Trophoblast cell (in vitro differentiated cells and primary cell): ENCODE measurements around the gene NLRP6.
"Not testable (repeated sequence)": the region's sequence is repeated elsewhere in the genome, so short reads cannot be mapped to it uniquely, and the experiment has no call there.

Experiments
- DNase-seq, 2 donors: peaks; one replicate each; pipeline ENCODE4 v3.0.0-alpha.2; 2016
- H2AFZ ChIP-seq: 2 replicates; pipeline ENCODE4 v1.6.1; 2013; ENCODE audit warnings: low read length, moderate library complexity, mild to moderate bottlenecking; ENCODE audit not compliant: insufficient read depth, poor library complexity
- H2AK5ac ChIP-seq: 2 replicates; pipeline ENCODE4 v1.6.1; 2013; ENCODE audit warnings: mild to moderate bottlenecking, low read length
- H2BK120ac ChIP-seq: 2 replicates; pipeline ENCODE4 v1.6.1; 2013; ENCODE audit warnings: low read length, mild to moderate bottlenecking, moderate library complexity; ENCODE audit not compliant: insufficient read depth, poor library complexity
- H2BK12ac ChIP-seq: 2 replicates; pipeline ENCODE4 v1.6.1; 2013; ENCODE audit warnings: mild to moderate bottlenecking, low read length, moderate library complexity
- H2BK5ac ChIP-seq: 2 replicates; pipeline ENCODE4 v1.6.1; 2013; ENCODE audit warnings: low read length, low read depth, moderate library complexity, mild to moderate bottlenecking; ENCODE audit not compliant: poor library complexity
- H3K14ac ChIP-seq: 2 replicates; pipeline ENCODE4 v1.6.1; 2013; ENCODE audit warnings: mild to moderate bottlenecking, low read length
- H3K18ac ChIP-seq: 2 replicates; pipeline ENCODE4 v1.6.1; 2013; ENCODE audit warnings: mild to moderate bottlenecking, low read length
- H3K23ac ChIP-seq: 2 replicates; pipeline ENCODE4 v1.6.1; 2013; ENCODE audit warnings: low read length
- H3K27ac ChIP-seq: 2 replicates; pipeline ENCODE4 v1.5.1; 2013; ENCODE audit warnings: low read depth, mild to moderate bottlenecking, inconsistent platforms, low read length, moderate library complexity
- H3K27me3 ChIP-seq: 2 replicates; pipeline ENCODE4 v1.6.1; 2013; ENCODE audit warnings: inconsistent platforms, mild to moderate bottlenecking, low read length, moderate library complexity; ENCODE audit not compliant: insufficient read depth
- H3K36me3 ChIP-seq, 2 experiments: 1 replicate in 1 of 2; 2 replicates in 1 of 2; pipeline ENCODE4 v1.6.1; 2013; ENCODE audit warnings: low read length in 2 of 2, mild to moderate bottlenecking in 2 of 2, moderate library complexity in 1 of 2; ENCODE audit not compliant: insufficient read depth in 2 of 2, control insufficient read depth in 1 of 2
- H3K4ac ChIP-seq: 2 replicates; pipeline ENCODE4 v1.6.1; 2013; ENCODE audit warnings: low read depth, mild to moderate bottlenecking, low read length, moderate library complexity
- H3K4me1 ChIP-seq, 2 experiments: 1 replicate in 1 of 2; 2 replicates in 1 of 2; pipeline ENCODE4 v1.6.1; 2013; ENCODE audit warnings: low read length in 2 of 2, mild to moderate bottlenecking in 2 of 2, moderate library complexity in 1 of 2; ENCODE audit not compliant: insufficient read depth in 2 of 2, control insufficient read depth in 1 of 2
- H3K4me2 ChIP-seq: 2 replicates; pipeline ENCODE4 v1.6.1; 2013; ENCODE audit warnings: inconsistent platforms, mild to moderate bottlenecking, low read length, moderate library complexity
- H3K4me3 ChIP-seq: 2 replicates; pipeline ENCODE4 v1.5.1; 2013; ENCODE audit warnings: mild to moderate bottlenecking, low read depth, low read length, inconsistent platforms
- H3K79me1 ChIP-seq: one replicate; pipeline ENCODE4 v1.6.1; 2013; ENCODE audit warnings: low read length
- H3K79me2 ChIP-seq: 2 replicates; pipeline ENCODE4 v1.6.1; 2013; ENCODE audit warnings: low read length, mild to moderate bottlenecking; ENCODE audit not compliant: control insufficient read depth, insufficient read depth, poor library complexity
- H3K9ac ChIP-seq: 2 replicates; pipeline ENCODE4 v1.6.1; 2013; ENCODE audit warnings: mild to moderate bottlenecking, low read length
- H3K9me3 ChIP-seq: 2 replicates; pipeline ENCODE4 v1.6.1; 2013; ENCODE audit warnings: low read depth, mild to moderate bottlenecking, control low read depth, inconsistent platforms, low read length; ENCODE audit not compliant: insufficient read depth
- H4K12ac ChIP-seq: 2 replicates; pipeline ENCODE4 v1.6.1; 2013; ENCODE audit warnings: low read depth, mild to moderate bottlenecking, low read length, moderate library complexity
- H4K8ac ChIP-seq: 2 replicates; pipeline ENCODE4 v1.6.1; 2013; ENCODE audit warnings: low read depth, mild to moderate bottlenecking, low read length, moderate library complexity
- H4K91ac ChIP-seq: one replicate; pipeline ENCODE4 v1.6.1; 2013; ENCODE audit warnings: low read depth, mild to moderate bottlenecking, low read length, moderate library complexity
- WGBS: extraction: QIAGEN DNeasy Blood & Tissue Kit; methylation state at CpG from one replicate; pipeline ENCODE4 v1.1.7; 2013; ENCODE audit warnings: missing lambda C conversion rate; ENCODE audit not compliant: insufficient read length, insufficient coverage; ENCODE audit errors: extremely low coverage; 5-methylcytosine and 5-hydroxymethylcytosine counted together

The NLRP6 gene

GRCh38 chr11:328012-328411 lies 49.8 kb downstream of the NLRP6 start:
- H3K36me3 ChIP-seq: no peaks in the 10 kb centered on the region
- no peak overlapping the region for H2AFZ ChIP-seq
- H3K4me2 ChIP-seq: no peak overlapping the region
- no peak overlapping the region for H4K12ac ChIP-seq
- no peak overlapping the region for H2BK5ac ChIP-seq
- H3K18ac ChIP-seq: no peak overlapping the region
- H3K9ac ChIP-seq: no peak overlapping the region
- no peak overlapping the region for H3K27ac ChIP-seq
- H3K4me1 ChIP-seq: no peaks in the 10 kb centered on the region
- H3K23ac ChIP-seq: no peak overlapping the region
- no peak overlapping the region for H2BK120ac ChIP-seq
- WGBS: no CpG with 5 or more reads among the region's 13 CpGs
- no peak for DNase-seq
- peaks cover 10% of the 10 kb centered on the region for H3K9me3 ChIP-seq
- no peak overlapping the region for H3K14ac ChIP-seq
- no peak overlapping the region for H3K4ac ChIP-seq
- no peak overlapping the region for H2AK5ac ChIP-seq
- no peak overlapping the region for H4K91ac ChIP-seq
- H2BK12ac ChIP-seq: no peak overlapping the region
- H3K79me1 ChIP-seq: no peaks in the 10 kb centered on the region
- H3K4me3 ChIP-seq: no peak overlapping the region
- no peaks in the 10 kb centered on the region for H3K79me2 ChIP-seq
- H3K27me3 ChIP-seq: no peaks in the 10 kb centered on the region
- H4K8ac ChIP-seq: no peak overlapping the region

- peaks cover 13% of the 10 kb centered on the region for H3K9me3 ChIP-seq
- not testable (repeated sequence) for H2AK5ac ChIP-seq, H3K27me3 ChIP-seq, H3K4me1 ChIP-seq, H2AFZ ChIP-seq, H4K8ac ChIP-seq, H3K27ac ChIP-seq, H3K23ac ChIP-seq, H3K14ac ChIP-seq, H3K4me2 ChIP-seq, H3K36me3 ChIP-seq, H2BK12ac ChIP-seq, H4K12ac ChIP-seq, H2BK5ac ChIP-seq, H3K18ac ChIP-seq, H3K4ac ChIP-seq, DNase-seq, H3K4me3 ChIP-seq, H3K9ac ChIP-seq, H3K79me1 ChIP-seq, H2BK120ac ChIP-seq, H4K91ac ChIP-seq, H3K79me2 ChIP-seq
- WGBS: no CpG with 5 or more reads among the region's 15 CpGs
Measured at GRCh38 chr11:328516-329100, 50.4 kb downstream of the NLRP6 start.

GRCh38 chr11:329886-330253 lies 51.7 kb downstream of the NLRP6 start:
- Histone ChIP-seq H2AK5ac (no peak overlapping the region), H3K79me2 (no peaks in the 10 kb centered on the region), H3K36me3 (no peaks in the 10 kb centered on the region), H3K23ac (no peak overlapping the region), H3K18ac (no peak overlapping the region), H2BK5ac (no peak overlapping the region), H3K4me3 (no peak overlapping the region), H3K79me1 (no peaks in the 10 kb centered on the region), H3K4ac (no peak overlapping the region), H4K8ac (no peak overlapping the region), H3K9ac (no peak overlapping the region), H3K4me1 (peaks cover 8 to 9% of the 10 kb centered on the region in 2 experiments), H3K4me2 (no peak overlapping the region), H4K91ac (no peak overlapping the region), H3K27me3 (no peaks in the 10 kb centered on the region), H3K9me3 (peaks cover 13% of the 10 kb centered on the region), H3K14ac (no peak overlapping the region), H4K12ac (no peak overlapping the region), H2BK12ac (no peak overlapping the region), H2AFZ (no peak overlapping the region), H3K27ac (no peak overlapping the region), H2BK120ac (no peak overlapping the region)
- WGBS: no CpG with 5 or more reads among the region's 2 CpGs
- DNase-seq: no peak

GRCh38 chr11:330307-330693 lies 52.1 kb downstream of the NLRP6 start:
- Histone ChIP-seq H2BK5ac (no peak overlapping the region), H3K79me1 (no peaks in the 10 kb centered on the region), H2BK12ac (no peak overlapping the region), H3K9me3 (peaks cover 13% of the 10 kb centered on the region), H4K91ac (no peak overlapping the region), H3K4me2 (no peak overlapping the region), H3K4me1 (peaks cover 8 to 9% of the 10 kb centered on the region in 2 experiments), H3K79me2 (no peaks in the 10 kb centered on the region), H3K27ac (no peak overlapping the region), H3K18ac (no peak overlapping the region), H3K4me3 (no peak overlapping the region), H3K27me3 (no peaks in the 10 kb centered on the region), H3K9ac (no peak overlapping the region), H3K36me3 (no peaks in the 10 kb centered on the region), H4K12ac (no peak overlapping the region), H2AK5ac (no peak overlapping the region), H2AFZ (no peak overlapping the region), H2BK120ac (no peak overlapping the region), H4K8ac (no peak overlapping the region), H3K23ac (no peak overlapping the region), H3K4ac (no peak overlapping the region), H3K14ac (no peak overlapping the region)
- WGBS: no CpG with 5 or more reads among the region's 14 CpGs
- DNase-seq: no peak
